Activated CD4-positive, alpha-beta T cell treated with anti-CD3 and anti-CD28 coated beads, Interleukin-2, amount 10 ng/mL, durations not matched to agents 7 days and 5 days (primary cell): Measurements from ENCODE around the gene ATG3. TPM values are rescaled to one million over a fixed set of nuclear protein-coding genes. Genes with fewer than 3 reads are reported as not detected.
"Not testable (repeated sequence)": the region's sequence is repeated elsewhere in the genome, so short reads cannot be mapped to it uniquely, and the experiment has no call there.

Experiments
- CTCF ChIA-PET: fragments of 350-600 bp; sonication (Branson Sonifier 250); formaldehyde crosslinking; loops from one replicate; lab custom pipeline; 2021; ENCODE audit warnings: antibody characterized with exemption; lab: Charles Lee
- POLR2A ChIA-PET: fragments of 350-600 bp; sonication (Branson Sonifier 250); formaldehyde crosslinking; loops from one replicate; lab custom pipeline; 2021; ENCODE audit warnings: antibody characterized with exemption; lab: Charles Lee
- DNase-seq: peaks from one replicate; pipeline ENCODE4 v3.0.0-alpha.2; 2020
- H3K27ac Mint-ChIP-seq: one replicate; pipeline ENCODE4 v1.8.0; 2021; ENCODE audit warnings: mild to moderate bottlenecking, moderate library complexity, mixed read lengths
- H3K27me3 Mint-ChIP-seq: one replicate; pipeline ENCODE4 v1.8.0; 2021; ENCODE audit warnings: mixed read lengths
- H3K36me3 Mint-ChIP-seq: one replicate; pipeline ENCODE4 v1.8.0; 2021; ENCODE audit warnings: low read depth, mixed read lengths
- H3K4me1 Mint-ChIP-seq: one replicate; pipeline ENCODE4 v1.8.0; 2021; ENCODE audit warnings: mixed read lengths
- H3K4me3 Mint-ChIP-seq: one replicate; pipeline ENCODE4 v1.8.0; 2021; ENCODE audit warnings: mild to moderate bottlenecking, moderate library complexity, mixed read lengths
- H3K9me3 Mint-ChIP-seq: one replicate; pipeline ENCODE4 v1.8.0; 2021; ENCODE audit warnings: mixed read lengths
- total RNA-seq, 2 experiments: library from RNA; stranded (reverse); gene quantifications; one replicate each; pipeline ENCODE4 v1.2.3, GENCODE V29; 2021

Gene ATG3
- total RNA-seq, 2 experiments from 2014 or later: 65.2 to 74.5 TPM

- H3K27me3 Mint-ChIP-seq: no peaks in the 10 kb centered on the region
Measured at GRCh38 chr3:112585782-112586181, 24.0 kb upstream of the ATG3 start.

GRCh38 chr3:112583105-112583504 lies 21.3 kb upstream of the ATG3 start:
- Mint-ChIP-seq H3K27me3 (no peaks in the 10 kb centered on the region), H3K36me3 (peaks cover 42% of the 10 kb centered on the region), H3K4me1 (peaks cover 13% of the 10 kb centered on the region), H3K9me3 (no peaks in the 10 kb centered on the region), H3K4me3 (no peak overlapping the region), H3K27ac (no peak overlapping the region)
- POLR2A ChIA-PET: no interaction called here
- DNase-seq: no peak
- CTCF ChIA-PET: interaction anchor here (1.0 to 1.5 kb wide), 8 partner anchors 9 to 418 kb away, joined by 3 to 5 read pairs (median 4); no protein-coding TSS in a partner anchor

More at GRCh38 chr3:112585782-112586181, 24.0 kb upstream of the ATG3 start:
- no peak for DNase-seq
- no peak overlapping the region for H3K27ac Mint-ChIP-seq
- CTCF ChIA-PET: interaction anchor here (0.8 to 1.4 kb wide), 2 partner anchors 19 to 57 kb away, joined by 3 to 4 read pairs; no protein-coding TSS in a partner anchor
- POLR2A ChIA-PET: no interaction called here
- no peaks in the 10 kb centered on the region for H3K9me3 Mint-ChIP-seq
- peaks cover 58% of the 10 kb centered on the region for H3K36me3 Mint-ChIP-seq
- H3K4me1 Mint-ChIP-seq: peaks cover 13% of the 10 kb centered on the region
- H3K4me3 Mint-ChIP-seq: no peak overlapping the region

- H3K4me3 Mint-ChIP-seq: no peak overlapping the region
- DNase-seq: peak; percentile 60
- no peaks in the 10 kb centered on the region for H3K27me3 Mint-ChIP-seq
- H3K27ac Mint-ChIP-seq: no peak overlapping the region
- POLR2A ChIA-PET: no interaction called here
- no peaks in the 10 kb centered on the region for H3K9me3 Mint-ChIP-seq
- H3K36me3 Mint-ChIP-seq: peaks cover 37% of the 10 kb centered on the region
- CTCF ChIA-PET: interaction anchor here (0.8 to 1.5 kb wide), 14 partner anchors 9 to 419 kb away, joined by 3 to 6 read pairs (median 4); no protein-coding TSS in a partner anchor
- H3K4me1 Mint-ChIP-seq: peaks cover 7% of the 10 kb centered on the region
Measured at GRCh38 chr3:112582244-112582874, 20.6 kb upstream of the ATG3 start.

GRCh38 chr3:112579697-112580096 lies 17.9 kb upstream of the ATG3 start:
- no peaks in the 10 kb centered on the region for H3K9me3 Mint-ChIP-seq
- H3K27ac Mint-ChIP-seq: no peak overlapping the region
- no peak overlapping the region for H3K4me3 Mint-ChIP-seq
- ChIA-PET CTCF (no interaction called here), POLR2A (no interaction called here)
- peaks cover 5% of the 10 kb centered on the region for H3K4me1 Mint-ChIP-seq
- H3K36me3 Mint-ChIP-seq: peaks cover 22% of the 10 kb centered on the region
- DNase-seq: no peak
- H3K27me3 Mint-ChIP-seq: no peaks in the 10 kb centered on the region

GRCh38 chr3:112579232-112579631 lies 17.5 kb upstream of the ATG3 start:
- no peak overlapping the region for H3K27ac Mint-ChIP-seq
- no peaks in the 10 kb centered on the region for H3K9me3 Mint-ChIP-seq
- H3K36me3 Mint-ChIP-seq: peaks cover 18% of the 10 kb centered on the region
- ChIA-PET POLR2A (no interaction called here), CTCF (interaction anchor here (2.0 kb wide), 1 partner anchor 11 kb away, joined by 11 read pairs; no protein-coding TSS in a partner anchor)
- DNase-seq: no peak
- no peaks in the 10 kb centered on the region for H3K27me3 Mint-ChIP-seq
- peaks cover 5% of the 10 kb centered on the region for H3K4me1 Mint-ChIP-seq
- no peak overlapping the region for H3K4me3 Mint-ChIP-seq

- peaks cover 8% of the 10 kb centered on the region for H3K4me1 Mint-ChIP-seq
- no peaks in the 10 kb centered on the region for H3K9me3 Mint-ChIP-seq
- no peak overlapping the region for H3K4me3 Mint-ChIP-seq
- H3K27me3 Mint-ChIP-seq: no peaks in the 10 kb centered on the region
- ChIA-PET CTCF (interaction anchor here (0.7 kb wide), 1 partner anchor 10 kb away, joined by 3 read pairs; no protein-coding TSS in a partner anchor), POLR2A (no interaction called here)
- no peak overlapping the region for H3K27ac Mint-ChIP-seq
- no peak for DNase-seq
- H3K36me3 Mint-ChIP-seq: peaks cover 29% of the 10 kb centered on the region
Measured at GRCh38 chr3:112572701-112573100, 10.9 kb upstream of the ATG3 start.

- H3K9me3 Mint-ChIP-seq: no peaks in the 10 kb centered on the region
- H3K4me3 Mint-ChIP-seq: no peak overlapping the region
- ChIA-PET CTCF (interaction anchor here (0.8 to 2.7 kb wide), 5 partner anchors 9 to 785 kb away, joined by 3 to 11 read pairs (median 4); partner anchors contain the start of gene SLC9C1), POLR2A (no interaction called here)
- peaks cover 12% of the 10 kb centered on the region for H3K4me1 Mint-ChIP-seq
- no peak for DNase-seq
- H3K36me3 Mint-ChIP-seq: peaks cover 36% of the 10 kb centered on the region
- H3K27ac Mint-ChIP-seq: no peak overlapping the region
- H3K27me3 Mint-ChIP-seq: no peaks in the 10 kb centered on the region
Measured at GRCh38 chr3:112569265-112569664, 7.5 kb upstream of the ATG3 start.

- POLR2A ChIA-PET: no interaction called here
- no peak overlapping the region for H3K27ac Mint-ChIP-seq
Measured at GRCh38 chr3:112568642-112569041, 6.9 kb upstream of the ATG3 start.

GRCh38 chr3:112564940-112565305 lies 3.2 kb upstream of the ATG3 start:
- no peak for DNase-seq
- H3K27ac Mint-ChIP-seq: no peak overlapping the region
- no peaks in the 10 kb centered on the region for H3K9me3 Mint-ChIP-seq
- H3K36me3 Mint-ChIP-seq: peaks cover 26% of the 10 kb centered on the region
- no peak overlapping the region for H3K4me3 Mint-ChIP-seq
- H3K4me1 Mint-ChIP-seq: peaks cover 33% of the 10 kb centered on the region
- ChIA-PET POLR2A (no interaction called here), CTCF (interaction anchor here (0.7 to 1.2 kb wide), 2 partner anchors 17 to 431 kb away, joined by 3 to 4 read pairs; no protein-coding TSS in a partner anchor)
- H3K27me3 Mint-ChIP-seq: no peaks in the 10 kb centered on the region

More at GRCh38 chr3:112568642-112569041, 6.9 kb upstream of the ATG3 start:
- no peaks in the 10 kb centered on the region for H3K9me3 Mint-ChIP-seq
- no peak for DNase-seq
- H3K4me1 Mint-ChIP-seq: peaks cover 16% of the 10 kb centered on the region
- peaks cover 37% of the 10 kb centered on the region for H3K36me3 Mint-ChIP-seq
- H3K27me3 Mint-ChIP-seq: no peaks in the 10 kb centered on the region
- H3K4me3 Mint-ChIP-seq: no peak overlapping the region
- CTCF ChIA-PET: interaction anchor here (1.0 to 2.7 kb wide), 4 partner anchors 10 to 338 kb away, joined by 3 to 11 read pairs (median 5); partner anchors contain the start of gene SLC9C1

- H3K27ac Mint-ChIP-seq, DNase-seq, POLR2A ChIA-PET, H3K9me3 Mint-ChIP-seq, H3K4me3 Mint-ChIP-seq, CTCF ChIA-PET, H3K27me3 Mint-ChIP-seq: not testable (repeated sequence)
- Mint-ChIP-seq H3K36me3 (peaks cover 26% of the 10 kb centered on the region), H3K4me1 (peaks cover 35% of the 10 kb centered on the region)
Measured at GRCh38 chr3:112564247-112564939, 2.6 kb upstream of the ATG3 start.

- no peaks in the 10 kb centered on the region for H3K9me3 Mint-ChIP-seq
- H3K36me3 Mint-ChIP-seq: peaks cover 34% of the 10 kb centered on the region
- H3K27ac Mint-ChIP-seq: peak overlapping the region; percentile 97
- peak overlapping the region; percentile 99 for H3K4me3 Mint-ChIP-seq
- ChIA-PET CTCF (interaction anchor here (0.8 to 2.0 kb wide), 2 partner anchors 253 to 269 kb away, joined by 3 to 6 read pairs; no protein-coding TSS in a partner anchor), POLR2A (no interaction called here)
- DNase-seq: no peak
- H3K27me3 Mint-ChIP-seq: no peaks in the 10 kb centered on the region
- peaks cover 39% of the 10 kb centered on the region for H3K4me1 Mint-ChIP-seq
Measured at GRCh38 chr3:112561484-112561733, 353 bp downstream of the ATG3 start.

GRCh38 chr3:112560721-112561483 lies 860 bp downstream of the ATG3 start:
- Mint-ChIP-seq H3K27me3 (no peaks in the 10 kb centered on the region), H3K27ac (peak overlapping the region; percentile 97), H3K36me3 (peaks cover 32% of the 10 kb centered on the region), H3K4me3 (peak overlapping the region; percentile 99), H3K9me3 (no peaks in the 10 kb centered on the region), H3K4me1 (peaks cover 39% of the 10 kb centered on the region)
- POLR2A ChIA-PET: no interaction called here
- DNase-seq: peak; percentile 84
- CTCF ChIA-PET: interaction anchor here (1.5 kb wide), 1 partner anchor 12 kb away, joined by 4 read pairs; no protein-coding TSS in a partner anchor
